HCT116 (cell line): ENCODE measurements around the gene BEGAIN. TPM values are rescaled to one million over a fixed set of nuclear protein-coding genes. Genes with fewer than 3 reads are reported as not detected.

ENCODE experiments used
- ATAC-seq: fragments of 200-7000 bp; cut with Tn5 transposase; 2 replicates; pipeline ENCODE4 v1.9.1; 2020; ENCODE audit warnings: mild to moderate bottlenecking, moderate library complexity
- BruUV-seq: library from RNA; stranded (reverse); fragments of 400-500 nt; replicated peaks from 2 replicates; lab custom pipeline; 2021; lab: Mats Ljungman, UMichigan
- CTCF ChIA-PET: fragments of 300-600 bp; sonication (Branson Sonifier 250); formaldehyde crosslinking; loops from one replicate; lab custom pipeline; 2021; ENCODE audit warnings: antibody characterized with exemption; lab: Charles Lee
- POLR2A ChIA-PET: fragments of 300-600, 350-600 bp; sonication (Branson Sonifier 250); formaldehyde crosslinking; loops from one replicate; lab custom pipeline; 2021; ENCODE audit warnings: antibody characterized with exemption; lab: Charles Lee
- RAD21 ChIA-PET, 2 experiments: fragments of 300-600 bp; sonication (Branson Sonifier 250); formaldehyde crosslinking; loops; one replicate each; lab custom pipeline; 2023; ENCODE audit warnings: low total read pairs in 2 of 2; ENCODE audit not compliant: uncharacterized antibody in 2 of 2, unreplicated experiment in 2 of 2, low non-redundant PET in 1 of 2; lab: Charles Lee
- DNase-seq: peaks from one replicate; pipeline ENCODE4 v3.0.0-alpha.2; 2010; ENCODE audit warnings: low read depth, low spot score
- H2AFZ ChIP-seq: fragments of 200-600 bp; shearing (Covaris generic), sonication (generic); 2 replicates; pipeline ENCODE4 v1.6.1; 2017; ENCODE audit warnings: low read depth, mixed run types, mixed read lengths, antibody characterized with exemption, low read length; ENCODE audit not compliant: poor library complexity, severe bottlenecking
- H3K27ac ChIP-seq: 2 replicates; pipeline ENCODE4 v1.5.1; 2012; ENCODE audit warnings: low read depth, low read length
- H3K27me3 ChIP-seq: fragments of 200-600 bp; sonication (generic); 2 replicates; pipeline ENCODE4 v1.6.1; 2016; ENCODE audit warnings: mixed run types, low read length, mixed read lengths; ENCODE audit not compliant: insufficient read depth
- H3K36me3 ChIP-seq, 2 experiments: fragments of 200-500 bp in 1 of 2; fragments of 200-600 bp in 1 of 2; sonication (Bioruptor generic) in 1 of 2; sonication (generic) in 1 of 2; 2 replicates each; pipeline versions ENCODE4 v1.5.1 to v1.6.1; 2014 to 2016; ENCODE audit warnings: low read length in 2 of 2, inconsistent platforms in 1 of 2, mixed read lengths in 1 of 2, mixed run types in 1 of 2; ENCODE audit not compliant: insufficient read depth in 2 of 2, control insufficient read depth in 1 of 2
- H3K4me1 ChIP-seq, 2 experiments: fragments of 200-600 bp in 1 of 2; sonication (generic) in 1 of 2; 2 replicates each; pipeline versions ENCODE4 v1.5.1 to v1.6.1; 2012 to 2017; ENCODE audit warnings: low read length in 2 of 2, inconsistent platforms in 1 of 2, mild to moderate bottlenecking in 1 of 2, mixed read lengths in 1 of 2, mixed run types in 1 of 2, moderate library complexity in 1 of 2; ENCODE audit not compliant: insufficient read depth in 2 of 2, control insufficient read depth in 1 of 2
- H3K4me2 ChIP-seq: fragments of 200-600 bp; sonication (generic); 2 replicates; pipeline ENCODE4 v1.6.1; 2017; ENCODE audit warnings: mixed run types, low read length, mixed read lengths
- H3K4me3 ChIP-seq, 2 experiments: fragments of 200-600 bp in 1 of 2; sonication (generic) in 1 of 2; replicated peaks in 1 of 2; 2 replicates each; pipeline ENCODE4 v1.5.1; 2011 to 2016; ENCODE audit warnings: low read length in 2 of 2, control low read depth in 1 of 2, low read depth in 1 of 2, mild to moderate bottlenecking in 1 of 2, mixed read lengths in 1 of 2, mixed run types in 1 of 2
- H3K79me2 ChIP-seq: fragments of 200-600 bp; sonication (generic); 2 replicates; pipeline ENCODE4 v1.6.1; 2017; ENCODE audit warnings: mild to moderate bottlenecking, mixed run types, low read length, moderate library complexity, mixed read lengths; ENCODE audit not compliant: insufficient read depth
- H3K9ac ChIP-seq: fragments of 200-600 bp; sonication (generic); 2 replicates; pipeline ENCODE4 v1.6.1; 2016; ENCODE audit warnings: low read length, mixed read lengths
- H3K9me2 ChIP-seq: fragments of 200-600 bp; sonication (generic), shearing (Covaris generic); 2 replicates; pipeline ENCODE4 v1.6.1; 2017; ENCODE audit warnings: mixed run types, mild to moderate bottlenecking, moderate library complexity; ENCODE audit not compliant: insufficient read depth
- H3K9me3 ChIP-seq, 2 experiments: fragments of 200-500 bp in 1 of 2; fragments of 200-600 bp in 1 of 2; sonication (Bioruptor generic) in 1 of 2; sonication (generic) in 1 of 2; 2 replicates each; pipeline ENCODE4 v1.6.1; 2014 to 2017; ENCODE audit warnings: low read length in 2 of 2, mixed read lengths in 2 of 2, inconsistent platforms in 1 of 2, low read depth in 1 of 2, mild to moderate bottlenecking in 1 of 2, mixed run types in 1 of 2, moderate library complexity in 1 of 2; ENCODE audit not compliant: control insufficient read depth in 1 of 2, insufficient read depth in 1 of 2
- H4K20me1 ChIP-seq: fragments of 200-600 bp; sonication (generic), shearing (Covaris generic); 2 replicates; pipeline ENCODE4 v1.6.1; 2017; ENCODE audit warnings: mixed run types, mild to moderate bottlenecking, moderate library complexity; ENCODE audit not compliant: insufficient read depth
- CBX3 ChIP-seq: IDR thresholded peaks from 2 replicates; pipeline ENCODE4 v1.6.1; 2012; ENCODE audit warnings: low read depth
- CEBPB ChIP-seq: IDR thresholded peaks from 2 replicates; pipeline ENCODE4 v1.6.1; 2012; ENCODE audit warnings: low read depth
- CTCF ChIP-seq, 3 experiments: fragments of 200-600 bp in 1 of 3; sonication (generic) in 1 of 3; IDR thresholded peaks in 2 of 3; conservative IDR thresholded peaks in 1 of 3; 2 replicates each; pipeline ENCODE4 v1.5.1; 2012 to 2017; ENCODE audit warnings: low read depth in 2 of 3, low read length in 2 of 3, antibody characterized with exemption in 1 of 3, borderline replicate concordance in 1 of 3, control low read depth in 1 of 3, mild to moderate bottlenecking in 1 of 3, mixed read lengths in 1 of 3, mixed run types in 1 of 3, moderate library complexity in 1 of 3; ENCODE audit not compliant: insufficient read depth in 1 of 3
- EGR1 ChIP-seq: IDR thresholded peaks from 2 replicates; pipeline ENCODE4 v1.6.1; 2012; ENCODE audit warnings: low read depth
- EZH2 ChIP-seq: fragments of 200-600 bp; sonication (generic); IDR thresholded peaks from 2 replicates; pipeline ENCODE4 v1.6.1; 2017; ENCODE audit warnings: antibody characterized with exemption, mixed run types
- EZH2phosphoT487 ChIP-seq: fragments of 200-600 bp; IDR thresholded peaks from 2 replicates; pipeline ENCODE4 v1.6.1; 2018; ENCODE audit warnings: antibody characterized with exemption, borderline replicate concordance
- FOSL1 ChIP-seq: IDR thresholded peaks from 2 replicates; pipeline ENCODE4 v1.6.1; 2012; ENCODE audit warnings: low read depth
- JUND ChIP-seq: IDR thresholded peaks from 2 replicates; pipeline ENCODE4 v1.6.1; 2012
- MAX ChIP-seq: IDR thresholded peaks from 2 replicates; pipeline ENCODE4 v1.6.1; 2012
- POLR2A ChIP-seq: IDR thresholded peaks from 2 replicates; pipeline ENCODE4 v1.7.0; 2011; ENCODE audit warnings: borderline replicate concordance; ENCODE audit not compliant: insufficient read depth, insufficient read length; ENCODE audit errors: extremely low read depth
- RAD21 ChIP-seq: IDR thresholded peaks from 2 replicates; pipeline ENCODE4 v1.6.1; 2012; ENCODE audit warnings: low read depth, mild to moderate bottlenecking
- SIN3A ChIP-seq: IDR thresholded peaks from 2 replicates; pipeline ENCODE4 v1.6.1; 2012; ENCODE audit warnings: low read depth
- SP1 ChIP-seq: IDR thresholded peaks from 2 replicates; pipeline ENCODE4 v1.6.1; 2012; ENCODE audit warnings: low read depth
- SRF ChIP-seq: IDR thresholded peaks from 2 replicates; pipeline ENCODE4 v1.6.1; 2012; ENCODE audit warnings: low read depth
- TCF7L2 ChIP-seq: IDR thresholded peaks from 2 replicates; pipeline ENCODE4 v1.7.0; 2011; ENCODE audit warnings: borderline replicate concordance, inconsistent platforms; ENCODE audit not compliant: insufficient read depth, insufficient read length; ENCODE audit errors: extremely low read depth
- ZBTB33 ChIP-seq: IDR thresholded peaks from 2 replicates; pipeline ENCODE4 v1.6.1; 2011; ENCODE audit warnings: mild to moderate bottlenecking, low read length, moderate library complexity; ENCODE audit not compliant: insufficient replicate concordance; ENCODE audit errors: extremely low read depth
- ZNF274 ChIP-seq: fragments of 200-500 bp; sonication (Bioruptor generic); IDR thresholded peaks from 2 replicates; pipeline ENCODE4 v1.6.1; 2014; ENCODE audit warnings: mild to moderate bottlenecking, low read depth, low read length, inconsistent platforms
- intact Hi-C: fragments of 100-400 bp; cut with micrococcal nuclease; formaldehyde crosslinking; loops from 2 replicates; pipeline ENCODE4 v1.10.0; 2022
- total RNA-seq: library from RNA; stranded (reverse); gene quantifications from one replicate; pipeline ENCODE4 v1.2.1, GENCODE V29; 2021; ENCODE audit not compliant: unreplicated experiment

Gene BEGAIN
- total RNA-seq, 1 experiment from 2014 or later = 8.5 TPM

GRCh38 chr14:100585448-100586152 is 1.6 kb downstream of the BEGAIN start:
- DNase-seq (no peak), ATAC-seq (no peak)
- POLR2A ChIA-PET = no interaction called here
- no peaks in the 10 kb centered on the region for H3K27me3 ChIP-seq
- H4K20me1 ChIP-seq = no peaks in the 10 kb centered on the region
- TF ChIP-seq ZNF274 = no peak
- TF ChIP-seq TCF7L2 = no peak
- no peak for TF ChIP-seq JUND
- no peak for TF ChIP-seq CBX3
- TF ChIP-seq FOSL1 = no peak
- TF ChIP-seq EZH2phosphoT487 = no peak
- no peak for TF ChIP-seq SP1
- no peak for TF ChIP-seq EGR1
- TF ChIP-seq CTCF (IDR thresholded peaks at IDR 0.05 in 2 of 3, conservative IDR thresholded peaks at IDR 0.05 in 1 of 3; ENCODE audit: borderline replicate concordance in 1 of 3, insufficient read depth in 1 of 3, low read depth in 2 of 3, low read length in 2 of 3) = no peak
- no peak for TF ChIP-seq POLR2A
- no peak for TF ChIP-seq SRF
- TF ChIP-seq RAD21 = no peak
- no peak for TF ChIP-seq CEBPB
- TF ChIP-seq SIN3A = no peak
- no peak for TF ChIP-seq ZBTB33
- no peak for TF ChIP-seq EZH2
- no peak for TF ChIP-seq MAX
- no peaks in the 10 kb centered on the region for H3K79me2 ChIP-seq
- peaks cover 13 to 28% of the 10 kb centered on the region in 2 experiments; a peak in 3 of 4 replicates for H3K4me1 ChIP-seq
- RAD21 ChIA-PET = no interaction called here
- intact Hi-C loops = no loop called here
- H3K9me2 ChIP-seq = no peaks in the 10 kb centered on the region
- no peak overlapping the region for H2AFZ ChIP-seq
- H3K4me2 ChIP-seq = peak overlapping the region; percentile 88
- no TSS peak for BruUV-seq
- H3K9me3 ChIP-seq = no peaks in the 10 kb centered on the region
- CTCF ChIA-PET = no interaction called here
- H3K9ac ChIP-seq = peak overlapping the region; percentile 80
- H3K4me3 ChIP-seq = peak overlapping the region; percentile 60 to 74
- peak overlapping the region; percentile 85 for H3K27ac ChIP-seq
- no peaks in the 10 kb centered on the region for H3K36me3 ChIP-seq
